Right lobe of liver (tissue), 6 donors: Measurements from ENCODE around the gene C11orf16. TPM values are rescaled to one million over a fixed set of nuclear protein-coding genes. Genes with fewer than 3 reads are reported as not detected.

Experiments used
- ATAC-seq, 4 donors: fragments of 200-7000 bp; cut with Tn5 transposase; one replicate each; pipeline ENCODE4 v1.9.1; 2020; ENCODE audit warnings: mild to moderate bottlenecking in 4 of 4, moderate library complexity in 4 of 4
- DNase-seq, 3 donors: peaks; one replicate each; pipeline ENCODE4 v3.0.0-alpha.2; 2020
- H3K27ac ChIP-seq, 3 donors: fragments of 200-600 bp; one replicate each; pipeline ENCODE4 v1.8.0; 2022
- H3K27me3 ChIP-seq, 2 donors: fragments of 200-600 bp; one replicate each; pipeline ENCODE4 v1.8.0; 2022
- H3K36me3 ChIP-seq, 4 donors: fragments of 200-600 bp; sonication (generic) in 1 of 4; one replicate each; pipeline versions ENCODE4 v1.5.1 to v1.8.0; 2017 to 2022; ENCODE audit warnings: control low read depth in 1 of 4
- H3K4me1 ChIP-seq, 4 donors: fragments of 200-600 bp; sonication (generic) in 1 of 4; one replicate each; pipeline versions ENCODE4 v1.5.1 to v1.8.0; 2017 to 2022; ENCODE audit warnings: control low read depth in 1 of 4
- H3K4me3 ChIP-seq, 3 donors: fragments of 200-600 bp; one replicate each; pipeline ENCODE4 v1.8.0; 2022
- H3K9me3 ChIP-seq, 4 donors: fragments of 200-600 bp; sonication (generic) in 1 of 4; one replicate each; pipeline versions ENCODE4 v1.5.1 to v1.8.0; 2017 to 2022; ENCODE audit warnings: control low read depth in 1 of 4
- POLR2A ChIP-seq: fragments of 450-650 bp; IDR thresholded peaks from one replicate; pipeline ENCODE4 v1.6.1; 2017; ENCODE audit warnings: antibody characterized with exemption, mild to moderate bottlenecking
- WGBS: methylation state at CpG from one replicate; pipeline ENCODE4 v1.1.6; 2018; ENCODE audit warnings: low coverage, low lambda C conversion rate; ENCODE audit not compliant: insufficient coverage; ENCODE audit errors: missing lambda C conversion rate; 5-methylcytosine and 5-hydroxymethylcytosine counted together
- intact Hi-C, 2 donors: fragments of 100-400 bp; cut with DNase I; formaldehyde crosslinking; loops; one replicate each; pipeline versions ENCODE4 v1.11.2 to v1.14.1; 2022
- total RNA-seq, 6 experiments: library from RNA; depleted of rRNA in 2 of 6; stranded (reverse); fragments of >200 nt in 2 of 6; fragmentation: NEBNext Ultra II Directional in 3 of 6; extraction: Animal tissue kit (Norgen Biotek cat#: 25700) in 3 of 6; gene quantifications; one replicate each; pipeline versions ENCODE4 v1.1.0 to v1.2.4, GENCODE V29; 2016 to 2023
- TF ChIP-seq, protein P1 (sequence below), 4 donors: fragments of 200-600 bp in 3 of 4; fragments of 450-650 bp in 1 of 4; IDR thresholded peaks; one replicate each; pipeline versions ENCODE4 v1.5.1 to v1.8.0; 2016 to 2022; ENCODE audit warnings: antibody characterized with exemption in 4 of 4, mild to moderate bottlenecking in 2 of 4
- donor health status: DM: no; HTN: yes; CAD: no.
- donor health status: DM: no; HTN: no; CAD: no.
- donor health status: DM: no; HTN: no; CAD: no.
- donor health status: DM: no; HTN: yes; CAD: no.
- donor health status: DM: no; HTN: yes; CAD: no.

Gene C11orf16
- total RNA-seq, 6 experiments from 2014 or later, result not detected

- Histone ChIP-seq H3K4me1 (peaks cover 0 to 5% (median 0%) of the 10 kb centered on the region in 4 donors), H3K4me3 (peak within 1 kb of the TSS; percentile 92 to 98 (median 97)), H3K36me3 (no peaks in the 10 kb centered on the region), H3K27ac (peak within 1 kb of the TSS; percentile 81 to 91 (median 81)), H3K9me3 (no peaks in the 10 kb centered on the region), H3K27me3 (no peaks in the 10 kb centered on the region)
- DNase-seq, result peak; percentile 97 to 98 (median 97)
- intact Hi-C loops, result no loop called here
- WGBS, result 0% methylated on average over 20 of the region's 68 CpGs
- peak; percentile 50 for TF ChIP-seq POLR2A
- TF ChIP-seq, protein P1, sequence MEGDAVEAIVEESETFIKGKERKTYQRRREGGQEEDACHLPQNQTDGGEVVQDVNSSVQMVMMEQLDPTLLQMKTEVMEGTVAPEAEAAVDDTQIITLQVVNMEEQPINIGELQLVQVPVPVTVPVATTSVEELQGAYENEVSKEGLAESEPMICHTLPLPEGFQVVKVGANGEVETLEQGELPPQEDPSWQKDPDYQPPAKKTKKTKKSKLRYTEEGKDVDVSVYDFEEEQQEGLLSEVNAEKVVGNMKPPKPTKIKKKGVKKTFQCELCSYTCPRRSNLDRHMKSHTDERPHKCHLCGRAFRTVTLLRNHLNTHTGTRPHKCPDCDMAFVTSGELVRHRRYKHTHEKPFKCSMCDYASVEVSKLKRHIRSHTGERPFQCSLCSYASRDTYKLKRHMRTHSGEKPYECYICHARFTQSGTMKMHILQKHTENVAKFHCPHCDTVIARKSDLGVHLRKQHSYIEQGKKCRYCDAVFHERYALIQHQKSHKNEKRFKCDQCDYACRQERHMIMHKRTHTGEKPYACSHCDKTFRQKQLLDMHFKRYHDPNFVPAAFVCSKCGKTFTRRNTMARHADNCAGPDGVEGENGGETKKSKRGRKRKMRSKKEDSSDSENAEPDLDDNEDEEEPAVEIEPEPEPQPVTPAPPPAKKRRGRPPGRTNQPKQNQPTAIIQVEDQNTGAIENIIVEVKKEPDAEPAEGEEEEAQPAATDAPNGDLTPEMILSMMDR (IDR thresholded peaks at IDR 0.05), result no peak
- ATAC-seq, result peak; percentile 97 to 98 (median 98)
Measured at GRCh38 chr11:8911029-8911823, 21.5 kb downstream of the C11orf16 start, which contains the start of gene AKIP1. AKIP1 (plus strand) TSS chr11:8911189; CDS start chr11:8911450, 261 bp downstream.

DNA sequence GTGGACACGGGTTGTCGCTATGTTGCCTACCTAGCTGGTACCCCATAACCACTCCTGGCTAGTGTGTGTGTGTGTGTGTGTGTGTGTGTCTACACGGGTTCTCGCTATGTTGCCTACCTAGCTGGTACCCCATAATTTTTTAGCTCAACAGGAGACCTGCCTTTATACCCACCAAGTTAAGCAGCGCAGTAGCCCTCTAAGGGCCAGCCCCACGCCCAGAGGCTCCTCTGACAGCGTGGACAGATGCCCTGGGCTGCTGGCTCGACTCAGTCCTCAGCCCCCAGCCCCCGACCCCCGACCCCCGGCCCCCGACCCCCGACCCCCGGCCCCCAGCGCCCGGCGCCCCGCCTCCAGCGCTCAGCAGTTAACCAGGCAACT lies 22.1 kb downstream of the C11orf16 start:
- Histone ChIP-seq H3K36me3 (no peaks in the 10 kb centered on the region), H3K27me3 (no peaks in the 10 kb centered on the region), H3K4me3 (peak overlapping the region; percentile 92 to 98 (median 97)), H3K9me3 (no peaks in the 10 kb centered on the region), H3K4me1 (peaks cover 0 to 5% (median 0%) of the 10 kb centered on the region in 4 donors), H3K27ac (no peak overlapping the region)
- intact Hi-C loops, result no loop called here
- no peak for DNase-seq
- TF ChIP-seq POLR2A, result no peak
- TF ChIP-seq, protein P1 (IDR thresholded peaks at IDR 0.05), result no peak
- peak in 3 of 4 donors; percentile 2 to 17 (median 9) for ATAC-seq
- WGBS, result 0% methylated on average over 3 of the region's 19 CpGs

- intact Hi-C loops, result no loop called here
- H3K27ac ChIP-seq, result no peak overlapping the region
- TF ChIP-seq, protein P1 (IDR thresholded peaks at IDR 0.05), result no peak
- TF ChIP-seq POLR2A, result no peak
- H3K4me3 ChIP-seq, result no peak overlapping the region
- no peaks in the 10 kb centered on the region for H3K9me3 ChIP-seq
- DNase-seq (no peak), ATAC-seq (no peak)
- no peaks in the 10 kb centered on the region for H3K36me3 ChIP-seq
- H3K27me3 ChIP-seq, result no peaks in the 10 kb centered on the region
- peaks cover 0 to 5% (median 0%) of the 10 kb centered on the region in 4 donors for H3K4me1 ChIP-seq
Measured at GRCh38 chr11:8908099-8908498, 24.6 kb downstream of the C11orf16 start.

GRCh38 chr11:8907116-8907515 lies 25.6 kb downstream of the C11orf16 start:
- DNase-seq, result no peak
- H3K27ac ChIP-seq, result no peak overlapping the region
- intact Hi-C loops, result no loop called here
- H3K36me3 ChIP-seq, result no peaks in the 10 kb centered on the region
- no peak overlapping the region for H3K4me3 ChIP-seq
- H3K9me3 ChIP-seq, result no peaks in the 10 kb centered on the region
- H3K4me1 ChIP-seq, result peaks cover 0 to 5% (median 0%) of the 10 kb centered on the region in 4 donors
- WGBS, result 100% methylated on average over 1 of the region's 1 CpG
- ATAC-seq, result no peak
- no peak for TF ChIP-seq POLR2A
- TF ChIP-seq, protein P1 (IDR thresholded peaks at IDR 0.05), result no peak
- H3K27me3 ChIP-seq, result no peaks in the 10 kb centered on the region
